Activated CD4-positive, alpha-beta memory T cell treated with anti-CD3 and anti-CD28 coated beads, Interleukin-2, amount 10 ng/mL, durations not matched to agents 7 days and 5 days (primary cell): ENCODE data around the gene CCKAR. TPM values are rescaled to one million over a fixed set of nuclear protein-coding genes. Genes with fewer than 3 reads are reported as not detected.
"Not testable (repeated sequence)": the region's sequence is repeated elsewhere in the genome, so short reads cannot be mapped to it uniquely, and the experiment has no call there.

Source experiments
- CTCF ChIA-PET: fragments of 350-600 bp; sonication (Branson Sonifier 250); formaldehyde crosslinking; loops from one replicate; lab custom pipeline; 2021; ENCODE audit warnings: antibody characterized with exemption, inconsistent platforms; lab: Charles Lee
- POLR2A ChIA-PET: fragments of 350-600 bp; sonication (Branson Sonifier 250); formaldehyde crosslinking; loops from one replicate; lab custom pipeline; 2021; ENCODE audit warnings: antibody characterized with exemption; lab: Charles Lee
- DNase-seq: peaks from one replicate; pipeline ENCODE4 v3.0.0-alpha.2; 2020
- H3K27ac Mint-ChIP-seq: one replicate; pipeline ENCODE4 v1.8.0; 2021; ENCODE audit warnings: mild to moderate bottlenecking, mixed read lengths
- H3K27me3 Mint-ChIP-seq: one replicate; pipeline ENCODE4 v1.8.0; 2021; ENCODE audit warnings: mixed read lengths
- H3K36me3 Mint-ChIP-seq: one replicate; pipeline ENCODE4 v1.8.0; 2021; ENCODE audit warnings: low read depth, mixed read lengths
- H3K4me1 Mint-ChIP-seq: one replicate; pipeline ENCODE4 v1.8.0; 2021; ENCODE audit warnings: mixed read lengths
- H3K4me3 Mint-ChIP-seq: one replicate; pipeline ENCODE4 v1.8.0; 2021; ENCODE audit warnings: mild to moderate bottlenecking, mixed read lengths
- H3K9me3 Mint-ChIP-seq: one replicate; pipeline ENCODE4 v1.8.0; 2021; ENCODE audit warnings: mixed read lengths
- total RNA-seq, 2 experiments: library from RNA; stranded (reverse); gene quantifications; one replicate each; pipeline ENCODE4 v1.2.3, GENCODE V29; 2021

CCKAR gene
- total RNA-seq, 2 experiments from 2014 or later: not detected

- Mint-ChIP-seq H3K36me3 (no peaks in the 10 kb centered on the region), H3K4me1 (no peaks in the 10 kb centered on the region), H3K9me3 (no peaks in the 10 kb centered on the region), H3K27ac (no peak overlapping the region), H3K4me3 (no peak overlapping the region), H3K27me3 (peaks cover 6% of the 10 kb centered on the region)
- CTCF ChIA-PET: no interaction called here
- DNase-seq: no peak
- POLR2A ChIA-PET: no interaction called here
These were observed 19.5 kb upstream of the CCKAR start for GRCh38 chr4:26509681-26510333.

- CTCF ChIA-PET: no interaction called here
- Mint-ChIP-seq H3K36me3 (no peaks in the 10 kb centered on the region), H3K27ac (no peak overlapping the region), H3K9me3 (no peaks in the 10 kb centered on the region), H3K4me3 (no peak overlapping the region), H3K4me1 (no peaks in the 10 kb centered on the region), H3K27me3 (peaks cover 1% of the 10 kb centered on the region)
- POLR2A ChIA-PET: no interaction called here
- DNase-seq: no peak
These were observed 17.0 kb upstream of the CCKAR start for GRCh38 chr4:26507286-26507685.

GRCh38 chr4:26503844-26504243 lies 13.6 kb upstream of the CCKAR start:
- ChIA-PET POLR2A (no interaction called here), CTCF (no interaction called here)
- Mint-ChIP-seq H3K27me3 (no peaks in the 10 kb centered on the region), H3K27ac (no peak overlapping the region), H3K9me3 (no peaks in the 10 kb centered on the region), H3K36me3 (no peaks in the 10 kb centered on the region), H3K4me1 (no peaks in the 10 kb centered on the region), H3K4me3 (no peak overlapping the region)
- DNase-seq: no peak

GRCh38 chr4:26503427-26503826 lies 13.1 kb upstream of the CCKAR start:
- H3K4me3 Mint-ChIP-seq: no peak overlapping the region
- no peak for DNase-seq
- no peaks in the 10 kb centered on the region for H3K36me3 Mint-ChIP-seq
- no peaks in the 10 kb centered on the region for H3K9me3 Mint-ChIP-seq
- H3K4me1 Mint-ChIP-seq: no peaks in the 10 kb centered on the region
- no peaks in the 10 kb centered on the region for H3K27me3 Mint-ChIP-seq
- ChIA-PET POLR2A (no interaction called here), CTCF (no interaction called here)
- no peak overlapping the region for H3K27ac Mint-ChIP-seq

- H3K27me3 Mint-ChIP-seq, POLR2A ChIA-PET, CTCF ChIA-PET: not testable (repeated sequence)
These were observed 10.3 kb upstream of the CCKAR start for GRCh38 chr4:26500565-26500999.

GRCh38 chr4:26496207-26496783 lies 6.0 kb upstream of the CCKAR start:
- ChIA-PET CTCF (no interaction called here), POLR2A (no interaction called here)
- no peaks in the 10 kb centered on the region for H3K9me3 Mint-ChIP-seq
- peaks cover 9% of the 10 kb centered on the region for H3K27me3 Mint-ChIP-seq
- no peak for DNase-seq
- no peak overlapping the region for H3K4me3 Mint-ChIP-seq
- no peaks in the 10 kb centered on the region for H3K4me1 Mint-ChIP-seq
- no peak overlapping the region for H3K27ac Mint-ChIP-seq
- no peaks in the 10 kb centered on the region for H3K36me3 Mint-ChIP-seq

More at GRCh38 chr4:26500565-26500999, 10.3 kb upstream of the CCKAR start:
- not testable (repeated sequence) for H3K4me1 Mint-ChIP-seq, H3K27ac Mint-ChIP-seq, H3K4me3 Mint-ChIP-seq, H3K9me3 Mint-ChIP-seq, H3K36me3 Mint-ChIP-seq, DNase-seq

GRCh38 chr4:26493461-26493860 lies 3.2 kb upstream of the CCKAR start:
- no peak overlapping the region for H3K27ac Mint-ChIP-seq
- CTCF ChIA-PET: no interaction called here
- POLR2A ChIA-PET: no interaction called here
- no peaks in the 10 kb centered on the region for H3K4me1 Mint-ChIP-seq
- no peaks in the 10 kb centered on the region for H3K36me3 Mint-ChIP-seq
- peaks cover 16% of the 10 kb centered on the region for H3K27me3 Mint-ChIP-seq
- no peaks in the 10 kb centered on the region for H3K9me3 Mint-ChIP-seq
- DNase-seq: no peak
- no peak overlapping the region for H3K4me3 Mint-ChIP-seq

- ChIA-PET CTCF (no interaction called here), POLR2A (no interaction called here)
- H3K27ac Mint-ChIP-seq: no peak overlapping the region
- no peak overlapping the region for H3K4me3 Mint-ChIP-seq
- DNase-seq: no peak
- H3K9me3 Mint-ChIP-seq: no peaks in the 10 kb centered on the region
- H3K4me1 Mint-ChIP-seq: no peaks in the 10 kb centered on the region
- no peaks in the 10 kb centered on the region for H3K36me3 Mint-ChIP-seq
- H3K27me3 Mint-ChIP-seq: peaks cover 23% of the 10 kb centered on the region
These were observed 1.3 kb upstream of the CCKAR start for GRCh38 chr4:26491449-26492170.

GRCh38 chr4:26490960-26491284 lies 638 bp upstream of the CCKAR start:
- peaks cover 18% of the 10 kb centered on the region for H3K27me3 Mint-ChIP-seq
- DNase-seq: no peak
- H3K9me3 Mint-ChIP-seq: no peaks in the 10 kb centered on the region
- no peak overlapping the region for H3K4me3 Mint-ChIP-seq
- no peak overlapping the region for H3K27ac Mint-ChIP-seq
- ChIA-PET POLR2A (no interaction called here), CTCF (no interaction called here)
- no peaks in the 10 kb centered on the region for H3K36me3 Mint-ChIP-seq
- no peaks in the 10 kb centered on the region for H3K4me1 Mint-ChIP-seq

GRCh38 chr4:26489101-26489985 lies 941 bp downstream of the CCKAR start:
- H3K27me3 Mint-ChIP-seq: peaks cover 16% of the 10 kb centered on the region
- no peak for DNase-seq
- CTCF ChIA-PET: no interaction called here
- H3K4me1 Mint-ChIP-seq: no peaks in the 10 kb centered on the region
- H3K36me3 Mint-ChIP-seq: no peaks in the 10 kb centered on the region
- H3K4me3 Mint-ChIP-seq: no peak overlapping the region
- POLR2A ChIA-PET: no interaction called here
- no peak overlapping the region for H3K27ac Mint-ChIP-seq
- H3K9me3 Mint-ChIP-seq: no peaks in the 10 kb centered on the region

GRCh38 chr4:26485684-26486083 lies 4.6 kb downstream of the CCKAR start:
- no peak for DNase-seq
- ChIA-PET POLR2A (no interaction called here), CTCF (interaction anchor here (0.6 kb wide), 1 partner anchor 54 kb away, joined by 3 read pairs; no protein-coding TSS in a partner anchor)
- H3K4me1 Mint-ChIP-seq: no peaks in the 10 kb centered on the region
- H3K36me3 Mint-ChIP-seq: no peaks in the 10 kb centered on the region
- H3K27me3 Mint-ChIP-seq: peaks cover 13% of the 10 kb centered on the region
- no peaks in the 10 kb centered on the region for H3K9me3 Mint-ChIP-seq
- no peak overlapping the region for H3K4me3 Mint-ChIP-seq
- H3K27ac Mint-ChIP-seq: no peak overlapping the region

- DNase-seq: no peak
- Mint-ChIP-seq H3K9me3 (no peaks in the 10 kb centered on the region), H3K4me3 (no peak overlapping the region), H3K36me3 (no peaks in the 10 kb centered on the region), H3K4me1 (no peaks in the 10 kb centered on the region), H3K27ac (no peak overlapping the region), H3K27me3 (peaks cover 11% of the 10 kb centered on the region)
- CTCF ChIA-PET: no interaction called here
- POLR2A ChIA-PET: no interaction called here
These were observed 5.8 kb downstream of the CCKAR start for GRCh38 chr4:26484516-26484915.

GRCh38 chr4:26484032-26484515 lies 6.2 kb downstream of the CCKAR start:
- Mint-ChIP-seq H3K4me3 (no peak overlapping the region), H3K9me3 (no peaks in the 10 kb centered on the region), H3K27ac (no peak overlapping the region), H3K36me3 (no peaks in the 10 kb centered on the region), H3K4me1 (no peaks in the 10 kb centered on the region), H3K27me3 (peaks cover 11% of the 10 kb centered on the region)
- POLR2A ChIA-PET: no interaction called here
- CTCF ChIA-PET: no interaction called here
- no peak for DNase-seq
